ENCODE data around the gene HOXB4. TPM values are rescaled to one million over a fixed set of nuclear protein-coding genes. Genes with fewer than 3 reads are reported as not detected.

The HOXB4 gene
- total and polyA plus RNA-seq, 2 donors from 2014 or later: 4.4 to 22.6 TPM

DNA sequence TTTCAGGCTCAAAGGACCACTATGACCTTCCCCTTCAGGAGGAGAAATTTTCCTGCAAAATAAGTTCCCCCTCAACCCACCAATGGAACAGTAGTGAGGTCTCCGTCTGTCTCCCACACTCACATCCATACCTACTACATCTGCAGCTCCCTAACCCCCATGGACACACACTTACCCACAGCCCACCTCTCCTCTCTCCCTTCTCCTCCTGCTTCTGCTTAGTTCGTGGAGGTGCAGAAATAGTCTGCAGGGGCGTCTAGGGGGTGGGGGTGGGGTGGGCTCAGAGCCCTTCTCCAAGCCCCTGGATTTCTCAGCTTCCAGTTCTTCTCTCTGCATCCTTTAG lies 8.9 kb downstream of the HOXB4 start:
- Histone ChIP-seq H3K4me3 (ENCODE audit: low read length in 3 of 3) (peak overlapping the region in 1 of 3 donors; percentile 51), H3K27ac (ENCODE audit: low read depth in 2 of 2, low read length in 2 of 2) (peak overlapping the region; percentile 18 to 81), H3K36me3 (ENCODE audit: control insufficient read depth in 2 of 3, insufficient read depth in 3 of 3, low read length in 3 of 3) (peaks cover 2 to 5% (median 2%) of the 10 kb centered on the region in 3 donors), H3K9me3 (ENCODE audit: control insufficient read depth in 2 of 3, insufficient read depth in 1 of 3, low read length in 3 of 3) (no peaks in the 10 kb centered on the region), H3K27me3 (ENCODE audit: control insufficient read depth, insufficient read depth, low read length) (no peaks in the 10 kb centered on the region), H3K9ac (ENCODE audit: low read length in 3 of 3) (peak overlapping the region in 2 of 3 donors; percentile 26 to 70), H3K4me1 (ENCODE audit: control insufficient read depth in 2 of 3, insufficient read depth in 2 of 3, low read depth in 1 of 3, low read length in 3 of 3) (peaks cover 25 to 40% (median 38%) of the 10 kb centered on the region in 3 donors)
- intact Hi-C loops (cut with DNase I): no loop called here
- TF ChIP-seq, protein P1, sequence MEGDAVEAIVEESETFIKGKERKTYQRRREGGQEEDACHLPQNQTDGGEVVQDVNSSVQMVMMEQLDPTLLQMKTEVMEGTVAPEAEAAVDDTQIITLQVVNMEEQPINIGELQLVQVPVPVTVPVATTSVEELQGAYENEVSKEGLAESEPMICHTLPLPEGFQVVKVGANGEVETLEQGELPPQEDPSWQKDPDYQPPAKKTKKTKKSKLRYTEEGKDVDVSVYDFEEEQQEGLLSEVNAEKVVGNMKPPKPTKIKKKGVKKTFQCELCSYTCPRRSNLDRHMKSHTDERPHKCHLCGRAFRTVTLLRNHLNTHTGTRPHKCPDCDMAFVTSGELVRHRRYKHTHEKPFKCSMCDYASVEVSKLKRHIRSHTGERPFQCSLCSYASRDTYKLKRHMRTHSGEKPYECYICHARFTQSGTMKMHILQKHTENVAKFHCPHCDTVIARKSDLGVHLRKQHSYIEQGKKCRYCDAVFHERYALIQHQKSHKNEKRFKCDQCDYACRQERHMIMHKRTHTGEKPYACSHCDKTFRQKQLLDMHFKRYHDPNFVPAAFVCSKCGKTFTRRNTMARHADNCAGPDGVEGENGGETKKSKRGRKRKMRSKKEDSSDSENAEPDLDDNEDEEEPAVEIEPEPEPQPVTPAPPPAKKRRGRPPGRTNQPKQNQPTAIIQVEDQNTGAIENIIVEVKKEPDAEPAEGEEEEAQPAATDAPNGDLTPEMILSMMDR (IDR thresholded peaks at IDR 0.05; ENCODE audit: borderline replicate concordance, extremely low read depth, insufficient read depth): no peak
- no peak for FAIRE-seq
- no peak for DNase-seq

DNA sequence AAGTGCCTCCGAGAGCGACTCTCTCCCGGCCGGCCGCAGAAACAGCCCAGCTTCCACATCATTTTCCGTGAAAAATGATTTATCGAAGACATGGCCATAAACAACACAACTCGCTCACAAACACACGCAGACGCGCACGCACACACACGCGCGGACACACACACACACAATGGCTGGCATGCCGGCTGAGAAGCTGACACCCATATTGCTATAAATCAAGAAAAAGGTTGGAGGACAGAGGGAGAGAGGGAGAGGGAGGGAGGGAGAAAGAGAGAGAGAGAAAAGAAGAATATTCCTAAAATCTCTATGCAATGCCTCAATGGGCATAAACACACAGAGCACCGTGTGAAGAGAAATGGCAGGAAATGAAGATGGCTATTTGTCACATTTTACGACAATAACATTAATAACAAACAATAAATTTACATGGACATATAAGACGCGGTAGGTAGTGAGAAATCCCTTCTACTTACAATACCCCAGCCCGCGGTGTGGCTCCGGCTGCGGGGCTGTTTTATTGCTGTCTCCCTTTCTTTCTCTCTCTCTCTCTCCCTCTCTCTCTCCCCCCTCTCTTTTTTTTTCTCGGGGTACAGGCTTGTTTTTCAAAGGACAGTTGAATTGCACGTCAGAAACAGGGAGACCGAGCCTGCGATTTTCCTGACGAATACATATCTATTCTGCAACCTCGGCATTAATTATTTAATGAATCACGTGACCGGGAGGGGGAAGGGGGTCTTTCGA lies 9.5 kb downstream of the HOXB4 start:
- Histone ChIP-seq H3K27me3 (ENCODE audit: control insufficient read depth, insufficient read depth, low read length) (no peaks in the 10 kb centered on the region), H3K4me3 (ENCODE audit: low read length in 3 of 3) (peak overlapping the region; percentile 10 to 44 (median 23)), H3K36me3 (ENCODE audit: control insufficient read depth in 2 of 3, insufficient read depth in 3 of 3, low read length in 3 of 3) (peaks cover 2 to 5% (median 2%) of the 10 kb centered on the region in 3 donors), H3K27ac (ENCODE audit: low read depth in 2 of 2, low read length in 2 of 2) (peak overlapping the region; percentile 18 to 33), H3K9ac (ENCODE audit: low read length in 3 of 3) (peak overlapping the region in 2 of 3 donors; percentile 26 to 70), H3K4me1 (ENCODE audit: control insufficient read depth in 2 of 3, insufficient read depth in 2 of 3, low read depth in 1 of 3, low read length in 3 of 3) (peaks cover 25 to 40% (median 38%) of the 10 kb centered on the region in 3 donors), H3K9me3 (ENCODE audit: control insufficient read depth in 2 of 3, insufficient read depth in 1 of 3, low read length in 3 of 3) (no peaks in the 10 kb centered on the region)
- DNase-seq (peak in 2 of 5 donors; percentile 73 to 75), FAIRE-seq (no peak)
- intact Hi-C loops (cut with DNase I): no loop called here
- TF ChIP-seq, protein P1 (IDR thresholded peaks at IDR 0.05; ENCODE audit: borderline replicate concordance, extremely low read depth, insufficient read depth): no peak

DNA sequence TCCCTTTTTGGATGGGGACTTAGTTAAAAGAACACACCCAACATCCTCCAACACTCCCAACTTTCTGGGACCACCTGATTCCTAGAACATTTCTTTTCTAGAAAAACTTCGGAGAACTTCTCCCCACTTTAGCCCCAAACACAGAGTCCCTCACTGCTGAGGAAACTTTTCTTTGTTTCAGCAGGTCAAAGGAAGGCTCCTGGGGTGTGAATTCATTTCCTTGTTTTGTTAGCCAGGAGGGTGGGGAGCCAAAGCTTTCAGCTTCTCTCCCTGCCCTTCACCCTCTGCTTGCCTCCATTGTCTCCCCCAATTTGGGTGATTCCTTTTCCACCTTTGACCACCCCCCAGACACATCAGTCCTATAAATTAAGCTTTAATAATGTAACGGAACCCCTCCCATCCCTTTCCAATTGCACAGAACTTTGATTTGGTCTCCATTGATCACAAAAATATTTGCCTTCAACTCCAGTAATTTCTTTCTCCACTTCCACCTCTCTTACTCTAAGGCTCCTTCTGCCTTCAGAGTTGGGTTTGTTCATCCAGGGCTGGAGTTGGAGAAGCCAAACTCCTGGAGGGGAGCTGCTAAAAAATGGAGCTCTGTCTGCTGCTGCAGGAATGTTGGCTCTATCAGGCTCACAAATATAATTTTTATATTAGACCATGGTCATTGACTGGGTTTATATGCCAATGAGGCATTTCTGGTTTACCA lies 10.3 kb downstream of the HOXB4 start:
- TF ChIP-seq, protein P1 (IDR thresholded peaks at IDR 0.05; ENCODE audit: borderline replicate concordance, extremely low read depth, insufficient read depth): no peak
- H3K36me3 ChIP-seq (ENCODE audit: control insufficient read depth in 2 of 3, insufficient read depth in 3 of 3, low read length in 3 of 3): peaks cover 2 to 5% (median 2%) of the 10 kb centered on the region in 3 donors
- H3K9me3 ChIP-seq (ENCODE audit: control insufficient read depth in 2 of 3, insufficient read depth in 1 of 3, low read length in 3 of 3): no peaks in the 10 kb centered on the region
- peak overlapping the region; percentile 68 to 77 for H3K27ac ChIP-seq (ENCODE audit: low read depth in 2 of 2, low read length in 2 of 2)
- DNase-seq (no peak), FAIRE-seq (no peak)
- no peaks in the 10 kb centered on the region for H3K27me3 ChIP-seq (ENCODE audit: control insufficient read depth, insufficient read depth, low read length)
- H3K4me3 ChIP-seq (ENCODE audit: low read length in 3 of 3): peak overlapping the region in 1 of 3 donors; percentile 44
- H3K4me1 ChIP-seq (ENCODE audit: control insufficient read depth in 2 of 3, insufficient read depth in 2 of 3, low read depth in 1 of 3, low read length in 3 of 3): peaks cover 28 to 45% (median 39%) of the 10 kb centered on the region in 3 donors
- intact Hi-C loops (cut with DNase I): no loop called here
- peak overlapping the region in 2 of 3 donors; percentile 34 to 70 for H3K9ac ChIP-seq (ENCODE audit: low read length in 3 of 3)
